HL-60 (cell line): ENCODE measurements around the gene KLF3.

ENCODE experiments used
- DNase-seq, 2 experiments: peaks; one replicate each; pipeline ENCODE4 v3.0.0-alpha.2; 2010 to 2020; ENCODE audit warnings: low read depth in 1 of 2, low spot score in 1 of 2
- H3K27ac ChIP-seq: fragments of 250-450 bp; sonication (Bioruptor Pico); replicated peaks from 2 replicates; pipeline ENCODE4 v1.5.1; 2020; ENCODE audit warnings: mild to moderate bottlenecking, moderate library complexity
- H3K27me3 ChIP-seq: fragments of 250-450 bp; sonication (Bioruptor Pico); 2 replicates; pipeline ENCODE4 v1.5.1; 2021; ENCODE audit warnings: mild to moderate bottlenecking, moderate library complexity; ENCODE audit not compliant: insufficient read depth, poor library complexity, severe bottlenecking
- H3K4me3 ChIP-seq: replicated peaks from 2 replicates; pipeline ENCODE4 v1.5.1; 2011; ENCODE audit warnings: mild to moderate bottlenecking, control low read depth, low read length; ENCODE audit not compliant: insufficient read depth
- CTCF ChIP-seq: IDR thresholded peaks from one replicate; pipeline ENCODE4 v1.5.1; 2011; ENCODE audit warnings: low read length, control low read depth, inconsistent platforms; ENCODE audit not compliant: insufficient read depth
- GABPA ChIP-seq: IDR thresholded peaks from 2 replicates; pipeline ENCODE4 v1.6.1; 2012; ENCODE audit warnings: low read depth
- POLR2AphosphoS5 ChIP-seq: IDR thresholded peaks from 2 replicates; pipeline ENCODE4 v1.6.1; 2012; ENCODE audit warnings: low read depth
- REST ChIP-seq: IDR thresholded peaks from 2 replicates; pipeline ENCODE4 v1.6.1; 2012; ENCODE audit warnings: low read depth; ENCODE audit not compliant: insufficient replicate concordance
- SPI1 ChIP-seq: IDR thresholded peaks from 2 replicates; pipeline ENCODE4 v1.6.1; 2012; ENCODE audit warnings: low read depth, mild to moderate bottlenecking, borderline replicate concordance

KLF3 gene

GRCh38 chr4:38659346-38659745 is 4.7 kb upstream of the KLF3 start:
- H3K27ac ChIP-seq: no peak overlapping the region
- no peak overlapping the region for H3K4me3 ChIP-seq
- TF ChIP-seq SPI1 (no peak), CTCF (no peak), GABPA (no peak), POLR2AphosphoS5 (no peak), REST (no peak)
- DNase-seq: no peak
- no peaks in the 10 kb centered on the region for H3K27me3 ChIP-seq

GRCh38 chr4:38660838-38661237 is 3.2 kb upstream of the KLF3 start:
- no peaks in the 10 kb centered on the region for H3K27me3 ChIP-seq
- TF ChIP-seq CTCF (no peak), POLR2AphosphoS5 (no peak), GABPA (no peak), SPI1 (no peak), REST (no peak)
- no peak for DNase-seq
- no peak overlapping the region for H3K27ac ChIP-seq
- no peak overlapping the region for H3K4me3 ChIP-seq

- Histone ChIP-seq H3K27ac (no peak overlapping the region), H3K4me3 (no peak overlapping the region), H3K27me3 (no peaks in the 10 kb centered on the region)
- no peak for DNase-seq
- TF ChIP-seq REST: no peak
- TF ChIP-seq GABPA: no peak
- no peak for TF ChIP-seq SPI1
- no peak for TF ChIP-seq POLR2AphosphoS5
- no peak for TF ChIP-seq CTCF
These were observed 2.6 kb upstream of the KLF3 start for GRCh38 chr4:38661371-38661770.
